Adrenal gland (tissue), 12 donors: ENCODE results near the gene CDH24. TPM values are rescaled to one million over a fixed set of nuclear protein-coding genes. Genes with fewer than 3 reads are reported as not detected.

Experiments
- DNase-seq, 7 donors: peaks; one replicate each; pipeline ENCODE4 v3.0.0-alpha.2; 2019 to 2020
- H3K27ac ChIP-seq, 5 donors: fragments of 200-600 bp; sonication (generic) in 4 of 5; 1 replicate in 3 of 5; 2 replicates in 2 of 5; pipeline versions ENCODE4 v1.5.1 to v1.8.0; 2016 to 2020; ENCODE audit warnings: mild to moderate bottlenecking in 1 of 5
- H3K27me3 ChIP-seq: fragments of 200-600 bp; 2 replicates; pipeline ENCODE4 v1.8.0; 2021
- H3K36me3 ChIP-seq, 2 donors: fragments of 200-600 bp; replicated peaks in 1 of 2; 1 replicate in 1 of 2; 2 replicates in 1 of 2; pipeline versions ENCODE4 v1.5.1 to v1.8.0; 2018 to 2022
- H3K4me1 ChIP-seq, 2 donors: fragments of 200-600 bp; replicated peaks in 1 of 2; 1 replicate in 1 of 2; 2 replicates in 1 of 2; pipeline versions ENCODE4 v1.5.1 to v1.8.0; 2018 to 2021
- H3K4me3 ChIP-seq, 4 donors: fragments of 200-600 bp; sonication (generic) in 3 of 4; one replicate each; pipeline ENCODE4 v1.5.1; 2016 to 2018
- H3K9me3 ChIP-seq, 3 donors: fragments of 200-600 bp; sonication (generic) in 1 of 3; replicated peaks in 1 of 3; 1 replicate in 2 of 3; 2 replicates in 1 of 3; pipeline versions ENCODE4 v1.5.1 to v1.8.0; 2016 to 2021
- CTCF ChIP-seq, 6 experiments: fragments of 450-650 bp in 4 of 6; fragments of 200-600 bp in 2 of 6; sonication (generic) in 1 of 6; IDR thresholded peaks; 1 replicate in 5 of 6; 2 replicates in 1 of 6; pipeline versions ENCODE4 v1.5.1 to v1.8.0; 2016 to 2021; ENCODE audit warnings: antibody characterized with exemption in 6 of 6, mild to moderate bottlenecking in 2 of 6, moderate library complexity in 1 of 6
- POLR2A ChIP-seq, 2 donors: fragments of 450-650 bp; IDR thresholded peaks; one replicate each; pipeline ENCODE4 v1.6.1; 2017; ENCODE audit warnings: antibody characterized with exemption in 2 of 2, mild to moderate bottlenecking in 2 of 2, moderate library complexity in 1 of 2
- WGBS, 4 donors: extraction: QIAGEN DNeasy Blood & Tissue Kit in 2 of 4; methylation state at CpG; one replicate each; pipeline versions ENCODE4 v1.1.5 to v1.1.7; 2013 to 2017; 5-methylcytosine and 5-hydroxymethylcytosine counted together
- intact Hi-C, 2 donors: fragments of 100-400 bp; cut with DNase I; formaldehyde crosslinking; loops; one replicate each; pipeline versions ENCODE4 v1.14.1 to v1.15.0; 2022 to 2023
- polyA plus RNA-seq, 3 donors: library from polyadenylated mRNA; stranded (reverse); fragments of 200-250 nt in 2 of 3; fragments of 350-450 nt in 1 of 3; fragmentation: Illumina TruSeq in 1 of 3; extraction: RNeasy Lipid Tissue Mini Kit (QIAGEN cat#74804) in 1 of 3; gene quantifications; one replicate each; pipeline ENCODE4 v1.2.3, GENCODE V29; 2013 to 2014
- total RNA-seq, 9 donors: library from RNA; depleted of rRNA in 4 of 9; stranded (reverse); fragments of >200 nt in 4 of 9; fragments of 120-200 nt in 1 of 9; fragmentation: NEBNext Ultra II Directional in 1 of 9; extraction: Animal tissue kit (Norgen Biotek cat#: 25700) in 1 of 9; gene quantifications; one replicate each; pipeline versions ENCODE4 v1.1.0 to v1.2.4, GENCODE V29; 2013 to 2023
- donor health status: healthy with polysubstance abuse.
- donor health status: Bipolar disorder and iron deficiency.
- donor health status: DM: yes; HTN: yes; CAD: no.
- donor health status: DM: no; HTN: no; CAD: no.
- donor health status: DM: no; HTN: no; CAD: no.
- donor health status: DM: yes; HTN: yes; CAD: no.

CDH24 gene
- total and polyA plus RNA-seq, 12 donors, result 1.5 to 29.3 (median 3.5) TPM

GRCh38 chr14:23089498-23090253, 32.4 kb upstream of the CDH24 start:
- Histone ChIP-seq H3K4me1 (peaks cover 11 to 24% of the 10 kb centered on the region in 2 donors), H3K36me3 (peaks cover 0 to 85% of the 10 kb centered on the region in 2 donors), H3K4me3 (no peak overlapping the region), H3K9me3 (no peaks in the 10 kb centered on the region), H3K27ac (no peak overlapping the region), H3K27me3 (no peaks in the 10 kb centered on the region)
- 77 to 84% (median 78%) methylated on average over 12 of the region's 12 CpGs for WGBS, 4 donors
- no peak for DNase-seq
- intact Hi-C loops, result no loop called here
- TF ChIP-seq CTCF (IDR thresholded peaks at IDR 0.05) (no peak), POLR2A (IDR thresholded peaks at IDR 0.05) (no peak)

- intact Hi-C loops, result no loop called here
- Histone ChIP-seq H3K9me3 (no peaks in the 10 kb centered on the region), H3K4me1 (no peaks in the 10 kb centered on the region), H3K27ac (no peak overlapping the region), H3K27me3 (no peaks in the 10 kb centered on the region), H3K4me3 (no peak overlapping the region), H3K36me3 (peaks cover 0 to 98% of the 10 kb centered on the region in 2 donors)
- WGBS, 4 donors, result 83 to 100% (median 94%) methylated on average over 1 of the region's 1 CpG
- no peak for DNase-seq
- TF ChIP-seq CTCF (IDR thresholded peaks at IDR 0.05) (no peak), POLR2A (IDR thresholded peaks at IDR 0.05) (no peak)
These were observed 29.2 kb upstream of the CDH24 start for GRCh38 chr14:23086565-23086964.

- H3K4me3 ChIP-seq, result no peak overlapping the region
- H3K9me3 ChIP-seq, result no peaks in the 10 kb centered on the region
- DNase-seq, result no peak
- peaks cover 0 to 98% of the 10 kb centered on the region in 2 donors for H3K36me3 ChIP-seq
- WGBS, 4 donors, result 75 to 80% (median 79%) methylated on average over 3 of the region's 3 CpGs
- no peaks in the 10 kb centered on the region for H3K4me1 ChIP-seq
- intact Hi-C loops, result no loop called here
- no peak overlapping the region for H3K27ac ChIP-seq
- TF ChIP-seq CTCF (IDR thresholded peaks at IDR 0.05) (no peak), POLR2A (IDR thresholded peaks at IDR 0.05) (no peak)
- no peaks in the 10 kb centered on the region for H3K27me3 ChIP-seq
These were observed 28.1 kb upstream of the CDH24 start for GRCh38 chr14:23085458-23085857.

GRCh38 chr14:23080474-23080873, 23.2 kb upstream of the CDH24 start:
- H3K27ac ChIP-seq, result peak overlapping the region in 1 of 5 donors; percentile 85
- no peaks in the 10 kb centered on the region for H3K27me3 ChIP-seq
- intact Hi-C loops, result no loop called here
- no peak overlapping the region for H3K4me3 ChIP-seq
- TF ChIP-seq POLR2A (IDR thresholded peaks at IDR 0.05), result no peak
- TF ChIP-seq CTCF (IDR thresholded peaks at IDR 0.05), result no peak
- no peaks in the 10 kb centered on the region for H3K9me3 ChIP-seq
- peaks cover 0 to 98% of the 10 kb centered on the region in 2 donors for H3K36me3 ChIP-seq
- no peak for DNase-seq
- peaks cover 20 to 21% of the 10 kb centered on the region in 2 donors for H3K4me1 ChIP-seq
- WGBS, 4 donors, result 50 to 95% (median 79%) methylated on average over 1 of the region's 1 CpG
